Hypothalamus (tissue), 51 donors: Measurements from ENCODE around the gene PPP1R2.

ENCODE experiments used
- DNase-seq, 51 donors: peaks; one replicate each; lab custom pipeline; 2025; lab: John Stamatoyannopoulos, UW

Gene PPP1R2

GRCh38 chr3:195466251-195466650 is 76.9 kb downstream of the PPP1R2 start:
- no peak for DNase-seq
